Smooth muscle cell (in vitro differentiated cells): ENCODE results near the gene SPATS2L. TPM values are rescaled to one million over a fixed set of nuclear protein-coding genes. Genes with fewer than 3 reads are reported as not detected.
A peak's percentile ranks its signal among the peaks of the same experiment; 100 is the strongest.

ENCODE experiments used
- DNase-seq: peaks from one replicate; lab custom pipeline; 2025; ENCODE audit not compliant: unreplicated experiment; lab: John Stamatoyannopoulos, UW
- H2AFZ ChIP-seq: fragments of 200-600 bp; sonication (generic); 2 replicates; pipeline ENCODE4 v1.6.0; 2016; ENCODE audit warnings: antibody characterized with exemption, low read depth, mild to moderate bottlenecking
- H3F3A ChIP-seq: fragments of 200-600 bp; sonication (generic); 2 replicates; pipeline ENCODE4 v1.6.0; 2017; ENCODE audit warnings: antibody characterized with exemption, low read depth
- H3K27ac ChIP-seq: fragments of 200-600 bp; sonication (generic); 2 replicates; pipeline ENCODE4 v1.5.1; 2016; ENCODE audit warnings: low read depth, mild to moderate bottlenecking
- H3K27me3 ChIP-seq: fragments of 200-600 bp; sonication (generic); 2 replicates; pipeline ENCODE4 v1.6.1; 2016; ENCODE audit warnings: low read depth, mild to moderate bottlenecking
- H3K36me3 ChIP-seq: fragments of 200-600 bp; sonication (generic); 2 replicates; pipeline ENCODE4 v1.5.1; 2016; ENCODE audit warnings: low read depth
- H3K4me1 ChIP-seq: fragments of 200-600 bp; sonication (generic); 2 replicates; pipeline ENCODE4 v1.5.1; 2016; ENCODE audit warnings: low read depth
- H3K4me2 ChIP-seq: fragments of 200-600 bp; sonication (generic); 2 replicates; pipeline ENCODE4 v1.6.0; 2016; ENCODE audit warnings: mild to moderate bottlenecking
- H3K4me3 ChIP-seq: fragments of 200-600 bp; sonication (generic); 2 replicates; pipeline ENCODE4 v1.5.1; 2016; ENCODE audit warnings: mild to moderate bottlenecking
- H3K79me2 ChIP-seq: fragments of 200-600 bp; sonication (generic); 2 replicates; pipeline ENCODE4 v1.6.0; 2016; ENCODE audit warnings: low read depth, mild to moderate bottlenecking
- H3K9ac ChIP-seq: fragments of 200-600 bp; sonication (generic); 2 replicates; pipeline ENCODE4 v1.6.0; 2016; ENCODE audit warnings: low read depth
- H3K9me3 ChIP-seq: fragments of 200-600 bp; sonication (generic); replicated peaks from 2 replicates; pipeline ENCODE4 v1.5.1; 2016; ENCODE audit warnings: low read depth
- H4K20me1 ChIP-seq: fragments of 200-600 bp; sonication (generic); 2 replicates; pipeline ENCODE4 v1.6.0; 2016; ENCODE audit warnings: low read depth
- WGBS: methylation state at CpG from one replicate; pipeline ENCODE4 v1.1.7; 2016; ENCODE audit warnings: low lambda C conversion rate; 5-methylcytosine and 5-hydroxymethylcytosine counted together
- polyA plus RNA-seq: library from polyadenylated mRNA; unstranded; fragments of >200 nt; fragmentation: Nextera tagmentation; extraction: Ambion mirVana; gene quantifications from 2 replicates; pipeline ENCODE4 v1.2.1, GENCODE V29; 2016
- total RNA-seq: library from RNA; depleted of rRNA; stranded (reverse); fragments of >200 nt; gene quantifications from 2 replicates; pipeline ENCODE4 v1.2.3, GENCODE V29; 2014
- TF ChIP-seq, protein P1 (sequence below): fragments of 200-600 bp; sonication (generic); IDR thresholded peaks from 2 replicates; pipeline ENCODE4 v1.5.1; 2017; ENCODE audit warnings: borderline replicate concordance, mild to moderate bottlenecking, antibody characterized with exemption; ENCODE audit not compliant: insufficient read depth, poor library complexity, severe bottlenecking

SPATS2L gene
- total and polyA plus RNA-seq, 2 experiments from 2014 or later: 356 to 432 TPM

DNA sequence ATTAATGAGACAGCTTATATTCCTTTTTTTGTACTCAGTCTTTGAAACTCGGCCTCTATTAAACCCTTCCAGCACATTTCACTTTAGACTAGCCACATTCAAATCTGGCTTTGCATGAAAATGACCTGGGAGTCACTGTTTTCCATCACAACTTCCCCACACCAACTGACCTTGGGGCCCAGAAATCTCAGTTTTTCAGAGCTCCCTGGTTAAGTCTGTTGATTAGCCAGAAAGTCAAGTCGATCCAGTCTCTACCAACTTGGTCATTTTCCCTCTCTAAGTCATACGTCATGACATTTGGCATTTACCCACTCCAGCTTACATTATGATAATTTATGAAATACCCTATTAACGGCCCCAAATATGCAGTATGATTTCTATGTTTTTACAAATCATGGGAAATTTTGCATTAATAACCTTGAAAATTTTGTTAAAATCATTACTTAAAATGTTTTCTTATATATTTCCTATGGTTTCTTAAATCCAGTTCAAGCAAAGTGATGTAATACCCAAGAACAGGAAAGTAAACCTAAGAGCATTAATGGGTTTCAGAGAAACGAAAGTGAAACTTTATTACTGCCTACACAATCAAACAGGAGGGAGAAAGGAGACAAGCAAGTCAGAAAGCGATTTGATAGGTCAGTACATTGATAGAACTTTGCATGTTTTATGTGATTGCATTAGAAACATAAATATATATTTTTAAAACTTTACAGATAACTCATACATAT, 77.1 kb downstream of the SPATS2L start:
- Histone ChIP-seq H3K4me3 (peak overlapping the region; percentile 24), H2AFZ (no peak overlapping the region), H3K9me3 (no peaks in the 10 kb centered on the region), H3K79me2 (peaks cover 100% of the 10 kb centered on the region), H3K4me1 (peaks cover 46% of the 10 kb centered on the region), H3K27me3 (no peaks in the 10 kb centered on the region), H3K4me2 (peak overlapping the region; percentile 72), H3F3A (peaks cover 16% of the 10 kb centered on the region), H3K36me3 (no peaks in the 10 kb centered on the region), H3K27ac (peak overlapping the region; percentile 73), H4K20me1 (peaks cover 84% of the 10 kb centered on the region), H3K9ac (no peak overlapping the region)
- DNase-seq: no peak
- TF ChIP-seq, protein P1, sequence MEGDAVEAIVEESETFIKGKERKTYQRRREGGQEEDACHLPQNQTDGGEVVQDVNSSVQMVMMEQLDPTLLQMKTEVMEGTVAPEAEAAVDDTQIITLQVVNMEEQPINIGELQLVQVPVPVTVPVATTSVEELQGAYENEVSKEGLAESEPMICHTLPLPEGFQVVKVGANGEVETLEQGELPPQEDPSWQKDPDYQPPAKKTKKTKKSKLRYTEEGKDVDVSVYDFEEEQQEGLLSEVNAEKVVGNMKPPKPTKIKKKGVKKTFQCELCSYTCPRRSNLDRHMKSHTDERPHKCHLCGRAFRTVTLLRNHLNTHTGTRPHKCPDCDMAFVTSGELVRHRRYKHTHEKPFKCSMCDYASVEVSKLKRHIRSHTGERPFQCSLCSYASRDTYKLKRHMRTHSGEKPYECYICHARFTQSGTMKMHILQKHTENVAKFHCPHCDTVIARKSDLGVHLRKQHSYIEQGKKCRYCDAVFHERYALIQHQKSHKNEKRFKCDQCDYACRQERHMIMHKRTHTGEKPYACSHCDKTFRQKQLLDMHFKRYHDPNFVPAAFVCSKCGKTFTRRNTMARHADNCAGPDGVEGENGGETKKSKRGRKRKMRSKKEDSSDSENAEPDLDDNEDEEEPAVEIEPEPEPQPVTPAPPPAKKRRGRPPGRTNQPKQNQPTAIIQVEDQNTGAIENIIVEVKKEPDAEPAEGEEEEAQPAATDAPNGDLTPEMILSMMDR: no peak
- 63% methylated on average over 6 of the region's 6 CpGs for WGBS

DNA sequence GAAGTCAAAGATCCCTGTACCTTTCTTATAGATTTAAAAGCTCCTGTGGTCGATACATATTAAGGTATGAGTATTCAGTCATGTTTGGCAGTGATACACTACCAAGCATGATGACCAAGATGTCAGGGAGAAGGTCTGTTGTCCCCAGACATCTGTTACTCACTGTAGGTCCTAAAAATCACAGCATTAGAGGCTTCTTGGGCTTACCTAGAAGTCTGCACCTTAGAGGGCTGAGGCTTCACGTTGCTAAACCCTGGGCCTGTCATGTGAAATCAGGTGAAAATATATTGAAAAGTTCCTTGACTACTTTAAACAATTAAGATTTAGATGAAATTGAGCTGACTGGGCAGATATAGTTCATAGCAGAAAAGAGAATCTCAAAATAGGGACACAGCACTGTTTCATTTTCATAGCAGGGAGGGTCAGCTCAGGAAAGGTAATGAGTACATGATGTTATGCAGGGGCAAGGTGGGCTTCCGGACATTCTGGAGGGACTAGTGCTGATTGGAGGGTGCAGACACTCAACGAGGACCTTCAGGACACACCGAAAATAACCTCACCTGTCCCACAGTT, 78.7 kb downstream of the SPATS2L start:
- H3K4me1 ChIP-seq: peaks cover 30% of the 10 kb centered on the region
- H3K36me3 ChIP-seq: peaks cover 9% of the 10 kb centered on the region
- no peak overlapping the region for H3K4me2 ChIP-seq
- WGBS: 100% methylated on average over 5 of the region's 5 CpGs
- H3F3A ChIP-seq: peaks cover 14% of the 10 kb centered on the region
- H3K27me3 ChIP-seq: no peaks in the 10 kb centered on the region
- H3K4me3 ChIP-seq: no peak overlapping the region
- H3K9ac ChIP-seq: no peak overlapping the region
- peaks cover 75% of the 10 kb centered on the region for H4K20me1 ChIP-seq
- TF ChIP-seq, protein P1: no peak
- no peak overlapping the region for H2AFZ ChIP-seq
- no peaks in the 10 kb centered on the region for H3K9me3 ChIP-seq
- no peak for DNase-seq
- no peak overlapping the region for H3K27ac ChIP-seq
- H3K79me2 ChIP-seq: peaks cover 100% of the 10 kb centered on the region

DNA sequence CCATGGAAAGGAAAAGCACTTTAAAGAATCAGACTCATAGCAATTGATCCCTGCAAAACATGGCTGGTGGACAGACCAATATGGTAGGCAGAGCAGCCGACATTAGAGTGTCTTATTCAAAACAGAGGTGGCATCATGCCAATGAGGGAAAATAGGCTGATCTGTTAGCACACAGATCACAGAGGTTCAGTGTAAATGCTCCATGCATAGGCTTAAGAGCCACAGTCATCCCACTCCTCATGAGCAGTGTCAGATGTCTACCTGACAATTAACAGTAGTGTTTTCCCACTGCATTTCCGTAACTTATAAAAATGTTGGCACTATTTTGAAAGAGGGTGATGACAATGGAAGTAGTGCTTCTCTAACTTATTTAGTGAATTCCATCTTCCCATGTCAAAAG, 86.7 kb downstream of the SPATS2L start:
- DNase-seq: no peak

More for the DNA sequence above, 86.7 kb downstream of the SPATS2L start:
- H3F3A ChIP-seq: peaks cover 12% of the 10 kb centered on the region
- H3K4me1 ChIP-seq: peaks cover 11% of the 10 kb centered on the region
- no peak overlapping the region for H2AFZ ChIP-seq
- peaks cover 24% of the 10 kb centered on the region for H3K36me3 ChIP-seq
- TF ChIP-seq, protein P1: no peak
- no peak overlapping the region for H3K4me3 ChIP-seq
- peaks cover 52% of the 10 kb centered on the region for H4K20me1 ChIP-seq
- H3K9me3 ChIP-seq: no peaks in the 10 kb centered on the region
- 94% methylated on average over 2 of the region's 2 CpGs for WGBS
- H3K9ac ChIP-seq: no peak overlapping the region
- H3K27ac ChIP-seq: no peak overlapping the region
- peaks cover 98% of the 10 kb centered on the region for H3K79me2 ChIP-seq
- H3K4me2 ChIP-seq: no peak overlapping the region
- no peaks in the 10 kb centered on the region for H3K27me3 ChIP-seq
